ENCODE data around the gene ACVRL1.

The ACVRL1 gene

DNA sequence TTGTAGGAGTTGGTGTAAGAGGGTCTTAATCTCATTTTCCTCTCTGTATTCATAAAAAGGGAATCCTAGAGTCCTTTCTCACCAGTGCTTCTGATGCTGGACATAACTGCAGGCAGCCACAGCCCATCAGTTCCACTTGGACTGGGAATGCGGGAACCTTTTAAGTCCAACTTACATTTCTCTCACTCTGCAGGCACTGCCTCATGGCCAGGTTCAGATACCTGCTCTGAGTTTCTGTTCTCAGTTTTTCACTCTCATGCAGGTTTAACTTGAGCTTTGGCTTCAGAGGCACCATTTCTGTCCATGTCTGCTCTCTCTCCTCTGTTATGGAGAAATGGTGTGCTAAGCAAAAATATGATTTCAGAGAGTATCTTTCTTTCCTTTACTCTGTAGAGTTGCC is 48.4 kb downstream of the ACVRL1 start:
- ATAC-seq, result no peak
- TF ChIP-seq PPARA (CRISPR knock-in tag; IDR thresholded peaks at IDR 0.05; ENCODE audit: borderline replicate concordance) (no peak), ISL1 (CRISPR knock-in tag; IDR thresholded peaks at IDR 0.05) (no peak), ZFP30 (CRISPR knock-in tag; IDR thresholded peaks at IDR 0.05) (no peak), TCF4 (CRISPR knock-in tag; IDR thresholded peaks at IDR 0.05; ENCODE audit: borderline replicate concordance) (no peak), ZNF565 (CRISPR knock-in tag; conservative IDR thresholded peaks at IDR 0.05; ENCODE audit: low read depth) (no peak), ZC3H10 (CRISPR knock-in tag; IDR thresholded peaks at IDR 0.05) (no peak)

- no peak for ATAC-seq
- no peak for TF ChIP-seq TSHZ2 (CRISPR knock-in tag; IDR thresholded peaks at IDR 0.05)
- TF ChIP-seq, protein P1, sequence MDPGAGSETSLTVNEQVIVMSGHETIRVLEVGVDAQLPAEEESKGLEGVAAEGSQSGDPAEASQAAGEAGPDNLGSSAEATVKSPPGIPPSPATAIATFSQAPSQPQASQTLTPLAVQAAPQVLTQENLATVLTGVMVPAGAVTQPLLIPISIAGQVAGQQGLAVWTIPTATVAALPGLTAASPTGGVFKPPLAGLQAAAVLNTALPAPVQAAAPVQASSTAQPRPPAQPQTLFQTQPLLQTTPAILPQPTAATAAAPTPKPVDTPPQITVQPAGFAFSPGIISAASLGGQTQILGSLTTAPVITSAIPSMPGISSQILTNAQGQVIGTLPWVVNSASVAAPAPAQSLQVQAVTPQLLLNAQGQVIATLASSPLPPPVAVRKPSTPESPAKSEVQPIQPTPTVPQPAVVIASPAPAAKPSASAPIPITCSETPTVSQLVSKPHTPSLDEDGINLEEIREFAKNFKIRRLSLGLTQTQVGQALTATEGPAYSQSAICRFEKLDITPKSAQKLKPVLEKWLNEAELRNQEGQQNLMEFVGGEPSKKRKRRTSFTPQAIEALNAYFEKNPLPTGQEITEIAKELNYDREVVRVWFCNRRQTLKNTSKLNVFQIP (CRISPR knock-in tag; IDR thresholded peaks at IDR 0.05; ENCODE audit: borderline replicate concordance, low read depth), result no peak
- no peak for TF ChIP-seq ARNTL (CRISPR knock-in tag; IDR thresholded peaks at IDR 0.05; ENCODE audit: borderline replicate concordance, low read depth)
- TF ChIP-seq RARB (CRISPR knock-in tag; IDR thresholded peaks at IDR 0.05), result no peak
- TF ChIP-seq, protein P2, sequence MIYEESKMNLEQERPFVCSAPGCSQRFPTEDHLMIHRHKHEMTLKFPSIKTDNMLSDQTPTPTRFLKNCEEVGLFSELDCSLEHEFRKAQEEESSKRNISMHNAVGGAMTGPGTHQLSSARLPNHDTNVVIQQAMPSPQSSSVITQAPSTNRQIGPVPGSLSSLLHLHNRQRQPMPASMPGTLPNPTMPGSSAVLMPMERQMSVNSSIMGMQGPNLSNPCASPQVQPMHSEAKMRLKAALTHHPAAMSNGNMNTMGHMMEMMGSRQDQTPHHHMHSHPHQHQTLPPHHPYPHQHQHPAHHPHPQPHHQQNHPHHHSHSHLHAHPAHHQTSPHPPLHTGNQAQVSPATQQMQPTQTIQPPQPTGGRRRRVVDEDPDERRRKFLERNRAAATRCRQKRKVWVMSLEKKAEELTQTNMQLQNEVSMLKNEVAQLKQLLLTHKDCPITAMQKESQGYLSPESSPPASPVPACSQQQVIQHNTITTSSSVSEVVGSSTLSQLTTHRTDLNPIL (CRISPR knock-in tag; IDR thresholded peaks at IDR 0.05; ENCODE audit: low read depth), result no peak
- TF ChIP-seq PPARA (CRISPR knock-in tag; IDR thresholded peaks at IDR 0.05; ENCODE audit: borderline replicate concordance), result no peak
- no peak for TF ChIP-seq ISL1 (CRISPR knock-in tag; IDR thresholded peaks at IDR 0.05)
- no peak for TF ChIP-seq ZNF565 (CRISPR knock-in tag; conservative IDR thresholded peaks at IDR 0.05; ENCODE audit: low read depth)
Measured at GRCh38 chr12:51958542-51958941, 51.2 kb downstream of the ACVRL1 start.

DNA sequence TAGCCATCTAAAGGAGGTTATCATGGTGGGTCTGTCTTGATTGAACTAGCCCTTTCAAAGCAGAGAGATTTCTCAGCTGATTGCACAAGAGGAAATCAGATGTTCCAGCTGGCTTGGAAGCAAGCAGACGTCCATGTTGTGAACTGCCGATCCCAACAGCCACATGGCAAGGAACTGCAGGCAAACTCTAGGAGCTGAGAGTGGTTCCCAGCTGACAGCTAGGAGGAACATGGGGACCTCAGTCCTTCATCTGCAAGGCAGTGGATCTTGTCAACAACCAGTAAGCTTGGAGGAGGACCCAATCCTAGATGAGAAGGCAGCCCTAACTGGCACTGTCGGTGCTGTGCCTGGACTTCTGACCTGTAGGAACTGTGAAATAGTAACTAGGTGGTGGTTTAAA is 51.9 kb downstream of the ACVRL1 start:
- ATAC-seq, result no peak
- TF ChIP-seq ESRRG (CRISPR knock-in tag; IDR thresholded peaks at IDR 0.05) (no peak), TOX (CRISPR knock-in tag; IDR thresholded peaks at IDR 0.05; ENCODE audit: borderline replicate concordance) (no peak), ZFP3 (CRISPR knock-in tag; IDR thresholded peaks at IDR 0.05) (no peak), TSHZ2 (CRISPR knock-in tag; IDR thresholded peaks at IDR 0.05) (no peak), ZNF8 (CRISPR knock-in tag; IDR thresholded peaks at IDR 0.05) (no peak), ISL1 (CRISPR knock-in tag; IDR thresholded peaks at IDR 0.05) (no peak), SNAI2 (CRISPR knock-in tag; IDR thresholded peaks at IDR 0.05) (no peak), ZNF565 (CRISPR knock-in tag; conservative IDR thresholded peaks at IDR 0.05; ENCODE audit: low read depth) (no peak), ZNF70 (CRISPR knock-in tag; IDR thresholded peaks at IDR 0.05) (no peak), ARNTL (CRISPR knock-in tag; IDR thresholded peaks at IDR 0.05; ENCODE audit: borderline replicate concordance, low read depth) (no peak), ZC3H10 (CRISPR knock-in tag; IDR thresholded peaks at IDR 0.05) (no peak)
- TF ChIP-seq, protein P1 (CRISPR knock-in tag; IDR thresholded peaks at IDR 0.05; ENCODE audit: borderline replicate concordance, low read depth), result no peak
- TF ChIP-seq, protein P2 (CRISPR knock-in tag; IDR thresholded peaks at IDR 0.05; ENCODE audit: low read depth), result no peak
